HepG2 (cell line): ENCODE data around the gene MAN2A2. TPM values are rescaled to one million over a fixed set of nuclear protein-coding genes. Genes with fewer than 3 reads are reported as not detected.

ENCODE experiments used
- ATAC-seq: fragments of 200-7000 bp; cut with Tn5 transposase; 3 replicates; pipeline ENCODE4 v1.9.1; 2020; ENCODE audit warnings: mild to moderate bottlenecking, moderate library complexity
- BruUV-seq: library from RNA; stranded (reverse); fragments of 400-500 nt; replicated peaks from 2 replicates; lab custom pipeline; 2021; lab: Mats Ljungman, UMichigan
- CTCF ChIA-PET: fragments of 300-600 bp; formaldehyde crosslinking; extraction: SDS; loops from one replicate; lab custom pipeline; 2021; ENCODE audit warnings: low total read pairs, inconsistent platforms, low intra/inter-chr PET ratio; lab: Yijun Ruan, JAX
- POLR2A ChIA-PET: fragments of 350-600 bp; sonication (Branson Sonifier 250); formaldehyde crosslinking; loops from one replicate; lab custom pipeline; 2020; ENCODE audit warnings: antibody characterized with exemption, inconsistent platforms; lab: Yijun Ruan, JAX
- DNase-seq: peaks from one replicate; pipeline ENCODE4 v3.0.0-alpha.2; 2015; ENCODE audit warnings: low spot score
- FAIRE-seq: peaks from 3 replicates; lab custom pipeline; 2011; peaks lifted over from hg19 to GRCh38; lab: Jason Lieb, UNC
- H2AFZ ChIP-seq: one replicate; pipeline ENCODE4 v1.6.1; 2011; ENCODE audit warnings: low read length, inconsistent platforms
- H3K27ac ChIP-seq: fragments of 300-600 bp; 3 replicates; pipeline ENCODE4 v1.8.0; 2011; ENCODE audit warnings: mixed run types, mild to moderate bottlenecking, mixed read lengths, low read length, inconsistent platforms; ENCODE audit not compliant: insufficient read depth; ENCODE audit errors: extremely low read length
- H3K27me3 ChIP-seq, 2 experiments: fragments of 200-600 bp in 1 of 2; 2 replicates in 1 of 2; 3 replicates in 1 of 2; pipeline versions ENCODE4 v1.6.0 to v1.8.0; 2011; ENCODE audit warnings: low read length in 2 of 2, mild to moderate bottlenecking in 2 of 2, moderate library complexity in 2 of 2, inconsistent platforms in 1 of 2; ENCODE audit not compliant: insufficient read depth in 2 of 2, control insufficient read depth in 1 of 2
- H3K36me3 ChIP-seq, 2 experiments: fragments of 200-600 bp in 1 of 2; replicated peaks in 1 of 2; 2 replicates in 1 of 2; 3 replicates in 1 of 2; pipeline versions ENCODE4 v1.5.1 to v1.8.0; 2011; ENCODE audit warnings: low read length in 2 of 2, inconsistent platforms in 1 of 2; ENCODE audit not compliant: insufficient read depth in 2 of 2, control insufficient read depth in 1 of 2
- H3K4me1 ChIP-seq: 2 replicates; pipeline ENCODE4 v1.5.1; 2012; ENCODE audit warnings: low read length, inconsistent platforms; ENCODE audit not compliant: insufficient read depth
- H3K4me2 ChIP-seq: 2 replicates; pipeline ENCODE4 v1.6.0; 2011; ENCODE audit warnings: low read depth, low read length, inconsistent platforms
- H3K4me3 ChIP-seq, 3 experiments: fragments of 200-600 bp in 1 of 3; sonication (generic), shearing (Covaris generic) in 1 of 3; replicated peaks in 1 of 3; 2 replicates each; pipeline ENCODE4 v1.5.1; 2011 to 2016; ENCODE audit warnings: low read length in 3 of 3, inconsistent platforms in 2 of 3, low read depth in 2 of 3, mild to moderate bottlenecking in 2 of 3, control low read depth in 1 of 3, mixed read lengths in 1 of 3; ENCODE audit not compliant: insufficient read depth in 1 of 3
- H3K79me2 ChIP-seq: one replicate; pipeline ENCODE4 v1.6.1; 2011; ENCODE audit warnings: low read length, inconsistent platforms; ENCODE audit not compliant: insufficient read depth
- H3K9ac ChIP-seq: 2 replicates; pipeline ENCODE4 v1.6.0; 2011; ENCODE audit warnings: mild to moderate bottlenecking, low read depth, low read length, inconsistent platforms; ENCODE audit not compliant: insufficient read depth
- H3K9me3 ChIP-seq: 2 replicates; pipeline ENCODE4 v1.5.1; 2012; ENCODE audit warnings: mild to moderate bottlenecking, low read length
- H4K20me1 ChIP-seq: 2 replicates; pipeline ENCODE4 v1.6.0; 2011; ENCODE audit warnings: inconsistent platforms, mild to moderate bottlenecking, low read length, moderate library complexity; ENCODE audit not compliant: insufficient read depth
- EHMT2 ChIP-seq: fragments of 200-600 bp; sonication (generic); IDR thresholded peaks from 2 replicates; pipeline ENCODE4 v1.7.0; 2017; ENCODE audit warnings: antibody characterized with exemption, low read depth, low read length, borderline replicate concordance
- JARID2 ChIP-seq: sonication (generic); formaldehyde crosslinking; IDR thresholded peaks from 2 replicates; pipeline ENCODE4 v1.8.1; 2023; ENCODE audit warnings: missing genetic modification reagents, inconsistent platforms; ENCODE audit not compliant: insufficient replicate concordance
- PATZ1 ChIP-seq: sonication (generic); formaldehyde crosslinking; IDR thresholded peaks from 2 replicates; pipeline ENCODE4 v1.4.0; 2020; ENCODE audit warnings: missing genetic modification reagents
- PLRG1 ChIP-seq: fragments of 450-650 bp; conservative IDR thresholded peaks from 2 replicates; pipeline ENCODE4 v1.6.1; 2016
- RARA ChIP-seq: IDR thresholded peaks from 2 replicates; pipeline ENCODE4 v1.6.1; 2016; ENCODE audit warnings: missing genetic modification reagents, missing compliant biosample characterization
- RNF2 ChIP-seq: fragments of 450-650 bp; conservative IDR thresholded peaks from 2 replicates; pipeline ENCODE4 v1.6.1; 2016; ENCODE audit warnings: low read depth
- SIN3A ChIP-seq: IDR thresholded peaks from 2 replicates; pipeline ENCODE4 v1.6.1; 2011; ENCODE audit warnings: low read depth, mild to moderate bottlenecking, control low read depth, low read length, borderline replicate concordance
- TIGD3 ChIP-seq: sonication (generic); formaldehyde crosslinking; IDR thresholded peaks from 2 replicates; pipeline ENCODE4 v1.5.1; 2020; ENCODE audit warnings: mild to moderate bottlenecking, missing genetic modification reagents, borderline replicate concordance
- ZBTB49 ChIP-seq: sonication (generic); formaldehyde crosslinking; IDR thresholded peaks from 2 replicates; pipeline ENCODE4 v1.4.0; 2020; ENCODE audit warnings: missing genetic modification reagents, borderline replicate concordance
- ZFX ChIP-seq: sonication (generic); formaldehyde crosslinking; IDR thresholded peaks from 2 replicates; pipeline ENCODE4 v1.4.0; 2020; ENCODE audit warnings: mild to moderate bottlenecking, low read depth, missing genetic modification reagents, moderate library complexity
- ZNF317 ChIP-seq: sonication (generic); formaldehyde crosslinking; IDR thresholded peaks from 2 replicates; pipeline ENCODE4 v1.5.0; 2020; ENCODE audit warnings: mild to moderate bottlenecking, missing genetic modification reagents
- ZNF724P ChIP-seq: sonication (generic); formaldehyde crosslinking; IDR thresholded peaks from 2 replicates; pipeline ENCODE4 v1.8.0; 2022; ENCODE audit warnings: missing genetic modification reagents, borderline replicate concordance
- ZNF768 ChIP-seq: sonication (generic); formaldehyde crosslinking; IDR thresholded peaks from 2 replicates; pipeline ENCODE4 v1.4.0; 2020; ENCODE audit warnings: missing genetic modification reagents
- ZNF772 ChIP-seq: sonication (generic); formaldehyde crosslinking; IDR thresholded peaks from 2 replicates; pipeline ENCODE4 v1.5.0; 2020; ENCODE audit warnings: mild to moderate bottlenecking, missing genetic modification reagents
- WGBS: methylation state at CpG from one replicate; pipeline ENCODE4 v1.1.6; 2017; ENCODE audit warnings: low lambda C conversion rate; 5-methylcytosine and 5-hydroxymethylcytosine counted together
- in situ Hi-C: cut with HindIII; loops from 2 replicates; pipeline ENCODE4 v1.10.0; 2017; ENCODE audit warnings: low pct_unique_long_range_greater_than_20kb; ENCODE audit not compliant: extremely low pct_ligation_motif_present
- intact Hi-C: fragments of 100-400 bp; cut with micrococcal nuclease; formaldehyde crosslinking; loops from one replicate; pipeline ENCODE4 v1.10.0; 2022; ENCODE audit not compliant: unreplicated experiment
- polyA plus RNA-seq, 8 experiments: library from polyadenylated mRNA; depleted of rRNA in 3 of 8; stranded (reverse) in 7 of 8; unstranded in 1 of 8; fragments of >200 nt; fragmentation: Illumina TruSeq in 4 of 8; extraction: Trizol in 4 of 8; gene quantifications; 2 replicates each; pipeline versions ENCODE4 v1.2.1 to v1.2.3, GENCODE V29; 2011 to 2016; ENCODE audit warnings: low read depth in 4 of 8, missing spikeins in 1 of 8, mixed read lengths in 1 of 8; ENCODE audit not compliant: insufficient read depth in 1 of 8
- total RNA-seq, 5 experiments: library from RNA; depleted of rRNA; stranded (reverse); fragments of >200 nt; fragmentation: Illumina TruSeq; extraction: Trizol; gene quantifications; 2 replicates each; pipeline ENCODE4 v1.2.3, GENCODE V29; 2016; ENCODE audit warnings: low read depth in 1 of 5
- TF ChIP-seq, protein P1 (sequence below): IDR thresholded peaks from 2 replicates; pipeline ENCODE4 v1.6.1; 2012; ENCODE audit warnings: low read length, improper control_type of control experiment

Gene MAN2A2
- total and polyA plus RNA-seq, 2 of the 13 experiments (the other 11 are each of a cell fraction or from before 2014, with no cell fraction given), result 17.5 to 51.5 TPM

GRCh38 chr15:90871139-90871715, 31.9 kb upstream of the MAN2A2 start:
- intact Hi-C loops (loop anchor here (5.0 kb wide), 1 partner anchor 379 kb away; no protein-coding TSS in a partner anchor), in situ Hi-C loops (no loop called here)
- H3K4me1 ChIP-seq, result peaks cover 75% of the 10 kb centered on the region
- no peak overlapping the region for H3K27ac ChIP-seq
- peak overlapping the region; percentile 72 to 74 (median 73); a peak in 5 of 6 replicates for H3K4me3 ChIP-seq
- peaks cover 22% of the 10 kb centered on the region; the same call in 1 of the 2 replicates for H4K20me1 ChIP-seq
- peak overlapping the region; percentile 85 for H3K4me2 ChIP-seq
- FAIRE-seq (no peak), ATAC-seq (no peak), DNase-seq (no peak)
- peak overlapping the region; percentile 61 for H3K9ac ChIP-seq
- peaks cover 0 to 9% of the 10 kb centered on the region in 2 experiments; a peak in 2 of 5 replicates for H3K36me3 ChIP-seq
- H3K9me3 ChIP-seq, result no peaks in the 10 kb centered on the region
- peaks cover 10% of the 10 kb centered on the region for H3K79me2 ChIP-seq
- POLR2A ChIA-PET, result interaction anchor here (1.2 to 3.3 kb wide), 4 partner anchors 11 to 61 kb away, joined by 4 to 36 read pairs (median 8); partner anchors contain the start of genes FES and HDDC3
- H3K27me3 ChIP-seq, result peaks cover 0 to 42% of the 10 kb centered on the region in 2 experiments
- H2AFZ ChIP-seq, result no peak overlapping the region
- WGBS, result no CpG with 5 or more reads among the region's 71 CpGs
- BruUV-seq, result no TSS peak
- CTCF ChIA-PET, result no interaction called here
- TF ChIP-seq RARA (CRISPR knock-in tag), result peak; percentile 19; the same call in 1 of the 2 replicates
- TF ChIP-seq ZNF768, result peak; percentile 10; the same call in 1 of the 2 replicates
- TF ChIP-seq TIGD3 (CRISPR knock-in tag), result no peak
- no peak for TF ChIP-seq ZNF724P
- TF ChIP-seq PATZ1 (CRISPR knock-in tag), result 0 out of 2 replicates have a peak, but pooled peaks have one; percentile 4
- TF ChIP-seq EHMT2, result no peak
- peak; percentile 91 for TF ChIP-seq RNF2
- TF ChIP-seq SIN3A, result no peak
- peak; percentile 4; the same call in 1 of the 2 replicates for TF ChIP-seq ZFX
- TF ChIP-seq ZBTB49 (CRISPR knock-in tag), result no peak
- no peak for TF ChIP-seq ZNF772 (CRISPR knock-in tag)
- TF ChIP-seq JARID2 (CRISPR knock-in tag), result no peak
- no peak for TF ChIP-seq PLRG1
- TF ChIP-seq, protein P1, sequence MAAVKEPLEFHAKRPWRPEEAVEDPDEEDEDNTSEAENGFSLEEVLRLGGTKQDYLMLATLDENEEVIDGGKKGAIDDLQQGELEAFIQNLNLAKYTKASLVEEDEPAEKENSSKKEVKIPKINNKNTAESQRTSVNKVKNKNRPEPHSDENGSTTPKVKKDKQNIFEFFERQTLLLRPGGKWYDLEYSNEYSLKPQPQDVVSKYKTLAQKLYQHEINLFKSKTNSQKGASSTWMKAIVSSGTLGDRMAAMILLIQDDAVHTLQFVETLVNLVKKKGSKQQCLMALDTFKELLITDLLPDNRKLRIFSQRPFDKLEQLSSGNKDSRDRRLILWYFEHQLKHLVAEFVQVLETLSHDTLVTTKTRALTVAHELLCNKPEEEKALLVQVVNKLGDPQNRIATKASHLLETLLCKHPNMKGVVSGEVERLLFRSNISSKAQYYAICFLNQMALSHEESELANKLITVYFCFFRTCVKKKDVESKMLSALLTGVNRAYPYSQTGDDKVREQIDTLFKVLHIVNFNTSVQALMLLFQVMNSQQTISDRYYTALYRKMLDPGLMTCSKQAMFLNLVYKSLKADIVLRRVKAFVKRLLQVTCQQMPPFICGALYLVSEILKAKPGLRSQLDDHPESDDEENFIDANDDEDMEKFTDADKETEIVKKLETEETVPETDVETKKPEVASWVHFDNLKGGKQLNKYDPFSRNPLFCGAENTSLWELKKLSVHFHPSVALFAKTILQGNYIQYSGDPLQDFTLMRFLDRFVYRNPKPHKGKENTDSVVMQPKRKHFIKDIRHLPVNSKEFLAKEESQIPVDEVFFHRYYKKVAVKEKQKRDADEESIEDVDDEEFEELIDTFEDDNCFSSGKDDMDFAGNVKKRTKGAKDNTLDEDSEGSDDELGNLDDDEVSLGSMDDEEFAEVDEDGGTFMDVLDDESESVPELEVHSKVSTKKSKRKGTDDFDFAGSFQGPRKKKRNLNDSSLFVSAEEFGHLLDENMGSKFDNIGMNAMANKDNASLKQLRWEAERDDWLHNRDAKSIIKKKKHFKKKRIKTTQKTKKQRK, result no peak
- no peak for TF ChIP-seq ZNF317 (CRISPR knock-in tag)
